GOT3 (cell line): ENCODE results near the gene ARHGAP23.

Experiments
- DNase-seq: peaks from one replicate; lab custom pipeline; 2025; ENCODE audit warnings: mixed read lengths; lab: John Stamatoyannopoulos, UW

Gene ARHGAP23

DNA sequence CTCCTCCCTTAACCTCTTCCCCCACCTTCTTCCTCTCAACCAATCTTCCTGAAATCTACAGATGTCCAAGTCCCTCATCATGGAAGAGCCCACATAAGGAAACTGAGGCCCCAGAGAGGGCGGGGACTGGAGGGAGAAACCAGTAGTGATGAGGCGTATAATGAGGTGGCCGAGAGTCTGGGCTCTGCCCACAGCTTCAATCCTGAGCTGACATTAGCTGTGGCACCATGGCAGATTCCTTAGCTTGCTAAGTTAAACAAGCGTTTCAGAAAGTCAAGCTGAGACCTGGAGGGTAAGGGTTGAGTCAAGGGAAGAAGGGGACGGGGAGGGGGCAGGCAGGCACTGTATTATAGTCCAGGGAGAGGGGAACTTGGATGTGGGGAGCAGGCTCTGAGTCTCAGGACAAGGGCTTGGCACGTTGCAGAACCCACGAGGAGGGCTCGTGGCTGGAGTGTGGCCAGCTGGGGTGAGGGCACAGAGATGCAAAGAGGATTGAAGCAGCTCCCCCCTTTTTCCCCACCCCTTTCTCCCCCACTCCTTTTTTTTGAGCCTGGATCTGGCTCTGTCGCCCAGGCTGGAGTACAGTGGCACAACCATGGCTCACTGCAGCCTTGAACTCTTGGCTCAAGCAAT, 13.3 kb downstream of the ARHGAP23 start:
- no peak for DNase-seq

DNA sequence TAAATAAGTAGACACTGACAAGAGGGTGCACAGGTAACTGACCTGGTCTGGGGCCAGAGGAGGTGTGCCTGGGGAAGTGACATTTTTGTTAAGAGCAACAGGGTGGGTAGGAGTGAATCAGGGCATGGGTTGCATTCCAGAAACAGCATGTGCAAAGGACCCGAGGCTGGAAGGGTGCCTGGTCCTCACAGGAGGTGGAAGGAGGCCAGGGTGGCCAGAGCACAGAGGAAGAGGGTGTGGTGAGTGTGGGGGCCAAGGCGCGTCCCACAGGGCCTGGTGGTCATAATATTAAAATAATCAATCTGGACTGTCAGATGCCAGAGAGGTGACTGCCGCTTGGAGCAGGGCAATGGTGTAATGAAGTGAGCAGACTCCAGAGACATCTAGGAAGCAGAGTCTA, 14.3 kb downstream of the ARHGAP23 start:
- no peak for DNase-seq

DNA sequence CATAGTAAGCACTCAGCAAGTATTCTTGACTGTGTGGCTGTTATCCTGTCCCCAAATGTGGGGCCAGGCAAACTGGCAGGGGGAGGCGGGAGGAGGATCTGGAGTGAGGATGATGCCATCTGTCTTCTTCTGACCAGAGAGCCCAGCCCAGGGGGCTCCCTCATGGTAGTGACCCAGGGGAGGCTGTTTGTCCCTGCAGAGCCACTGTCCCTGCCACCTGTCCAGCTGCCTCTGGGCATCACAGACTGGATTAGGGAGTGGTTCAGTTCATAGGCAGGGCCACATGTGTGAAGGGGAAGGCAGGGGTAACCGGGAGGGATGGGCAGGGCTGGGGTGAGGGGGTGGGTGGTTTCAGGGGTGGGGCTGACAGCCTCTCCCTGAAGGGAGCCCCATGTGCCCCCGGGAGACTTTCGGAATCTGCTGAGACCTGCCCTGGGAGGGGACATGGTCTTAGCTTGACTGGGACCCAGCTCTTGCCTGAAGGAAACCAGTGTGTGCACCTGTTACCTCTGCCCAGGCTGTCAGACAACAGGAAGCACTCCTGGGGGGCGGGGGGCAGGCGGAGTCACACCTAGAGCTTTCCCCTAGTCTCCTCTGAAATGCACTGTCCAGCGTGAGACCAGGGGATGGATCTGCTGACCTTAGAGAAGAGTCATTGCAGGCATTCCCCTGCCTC, 15.2 kb downstream of the ARHGAP23 start:
- no peak for DNase-seq

DNA sequence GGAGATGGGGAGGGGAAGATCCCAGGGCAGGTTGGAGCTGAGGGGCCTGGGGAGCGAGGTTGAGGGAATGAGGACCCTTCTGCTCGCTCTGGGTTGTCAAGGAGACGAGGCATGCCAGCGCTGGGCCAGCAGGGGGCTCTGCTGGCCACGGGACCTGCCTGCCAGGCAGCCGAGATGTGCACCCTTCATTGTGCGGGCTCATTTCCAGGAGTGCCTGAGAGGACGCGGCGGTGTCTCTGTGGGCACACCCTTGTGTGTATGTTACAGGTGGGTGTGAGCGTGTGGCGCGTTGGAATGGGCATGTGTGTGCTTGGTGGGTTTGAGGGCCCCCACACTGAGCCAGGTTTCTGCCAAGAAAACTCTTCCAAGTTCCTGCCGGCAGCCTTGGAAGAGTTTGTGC, 15.9 kb downstream of the ARHGAP23 start:
- DNase-seq = no peak

DNA sequence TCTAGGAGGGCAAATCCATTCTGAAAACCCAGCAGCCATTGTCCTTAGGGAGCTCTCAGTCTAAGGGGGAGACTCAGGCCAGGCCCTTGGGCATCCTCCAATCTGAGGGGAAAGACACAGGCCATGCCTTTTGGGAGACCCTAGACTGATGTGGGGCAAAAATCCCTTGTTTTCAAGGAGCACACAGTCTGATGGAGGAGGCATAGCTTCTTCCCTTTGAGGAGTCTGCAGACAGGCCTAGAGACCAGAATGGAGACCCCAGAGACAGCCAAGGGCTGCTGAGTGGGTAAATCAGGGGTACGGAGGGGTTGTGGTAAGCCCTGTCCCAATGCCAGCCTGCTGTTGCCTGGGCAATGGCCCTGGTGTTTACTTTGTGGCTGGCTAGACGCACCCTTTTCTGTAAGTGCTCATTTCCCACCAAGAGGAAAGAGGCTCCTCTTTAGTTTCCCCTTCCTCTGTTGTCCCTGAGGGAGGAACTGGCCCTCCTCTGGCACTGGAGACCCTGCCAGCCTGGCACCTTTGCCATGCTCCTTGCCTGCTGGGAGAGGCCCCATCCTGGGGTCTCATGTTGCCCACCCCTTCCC, 19.3 kb downstream of the ARHGAP23 start:
- DNase-seq = no peak

DNA sequence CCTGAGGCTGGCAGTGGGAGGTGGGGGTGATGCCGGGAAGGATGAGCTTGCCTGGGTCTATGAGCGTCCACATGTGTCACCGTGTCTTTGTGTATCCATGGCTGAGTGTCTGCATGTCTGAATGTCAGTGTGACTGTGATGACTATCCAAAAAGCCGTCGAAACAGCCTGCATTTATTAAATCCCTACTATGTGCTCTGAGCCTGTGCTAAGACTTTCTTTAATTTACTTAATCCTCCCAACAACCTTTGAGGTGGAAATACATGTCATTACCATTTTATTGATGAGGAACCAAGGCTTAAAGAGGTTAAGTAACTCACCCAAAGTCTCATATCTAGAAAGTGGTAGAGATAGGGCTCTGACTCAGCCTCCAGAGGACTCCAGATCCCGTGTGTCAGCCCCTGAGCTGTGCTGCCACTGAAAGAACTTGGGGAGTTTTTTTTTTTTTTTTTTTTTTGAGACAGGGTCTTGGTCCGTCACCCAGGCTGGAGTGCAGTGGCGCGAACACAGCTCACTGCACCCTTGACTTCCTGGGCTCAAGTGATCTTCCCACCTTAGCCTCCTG, 20.0 kb downstream of the ARHGAP23 start:
- no peak for DNase-seq

DNA sequence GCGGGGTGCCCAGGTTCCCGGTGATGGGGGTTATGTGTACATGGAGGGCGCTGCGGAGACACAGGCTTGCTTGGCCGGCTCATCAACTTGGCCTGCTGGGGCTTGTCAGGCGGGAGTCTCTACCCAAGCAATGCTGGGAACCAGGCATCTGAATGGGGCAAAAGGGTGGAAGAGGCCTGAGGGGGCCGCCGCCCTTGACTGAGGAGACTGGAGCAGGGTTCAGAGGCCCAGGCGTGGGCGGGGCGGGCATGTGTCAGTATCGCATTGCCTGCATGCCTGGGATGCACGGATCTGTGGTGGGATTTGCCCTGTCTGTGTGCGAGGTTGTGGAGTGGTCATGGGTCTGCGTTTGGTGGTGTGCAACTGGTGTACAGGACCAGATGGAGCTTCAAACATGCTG, 21.1 kb downstream of the ARHGAP23 start:
- DNase-seq = no peak

DNA sequence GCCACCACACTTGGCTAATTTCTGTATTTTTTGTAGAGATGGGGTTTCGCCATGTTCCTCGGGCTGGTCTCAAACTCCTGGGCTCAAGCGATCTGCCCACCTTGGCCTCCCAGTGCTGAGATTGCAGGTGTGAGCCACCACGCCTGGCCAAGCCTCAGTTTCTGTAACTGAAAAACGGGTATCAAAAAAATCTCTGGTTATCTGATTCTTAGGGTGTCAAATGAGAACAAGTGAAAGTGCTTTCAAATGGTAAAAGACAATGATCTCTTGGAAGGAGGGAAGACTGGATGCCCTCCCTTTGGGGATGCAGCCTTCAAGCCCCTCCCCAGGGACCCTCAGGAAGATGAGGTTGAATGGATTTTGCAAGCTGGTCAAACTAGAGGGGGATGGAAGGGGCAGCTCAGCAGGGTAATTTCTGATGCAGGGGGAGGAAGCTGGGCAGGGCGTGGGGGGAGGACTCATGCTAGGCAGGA, 22.3 kb downstream of the ARHGAP23 start:
- no peak for DNase-seq

DNA sequence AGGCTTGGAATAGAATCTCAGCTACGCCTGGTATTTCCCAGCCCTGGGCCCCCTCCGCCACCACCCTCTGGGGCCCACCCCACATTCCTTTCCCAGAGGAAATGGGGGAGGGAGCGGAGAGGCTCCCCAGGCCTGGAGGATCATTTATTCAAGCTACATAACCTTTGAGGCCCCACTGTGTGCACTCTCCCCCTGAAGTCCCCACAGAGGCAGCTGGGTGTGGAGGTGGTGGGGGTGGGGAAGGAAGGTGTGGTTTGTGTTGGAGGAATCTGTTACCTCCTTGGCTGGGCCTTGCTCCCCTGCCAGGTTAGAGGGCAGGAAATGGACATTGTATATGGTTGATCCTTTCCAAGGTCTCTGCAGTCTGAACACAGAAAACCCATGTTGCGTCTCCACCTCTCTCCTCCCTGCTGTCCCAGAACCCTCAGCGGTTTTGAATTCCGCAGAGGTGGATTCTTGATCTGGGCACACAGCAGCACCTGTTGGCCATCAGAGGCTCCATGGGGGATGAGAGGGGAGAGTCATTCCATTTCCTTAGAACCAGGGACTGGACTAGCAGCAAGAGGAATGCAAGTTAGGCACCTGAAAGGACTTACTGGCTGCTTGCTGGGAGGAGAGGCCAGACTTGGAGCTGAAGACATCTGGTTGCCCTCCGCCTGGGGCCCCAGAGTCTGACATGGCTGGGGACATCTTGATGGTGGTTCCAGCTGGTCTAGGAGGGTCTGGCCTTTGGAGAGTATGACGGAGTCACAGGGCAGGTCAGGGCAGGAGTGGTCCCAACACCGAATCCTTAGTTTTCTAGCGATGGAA, 23.0 kb downstream of the ARHGAP23 start:
- DNase-seq = no peak

DNA sequence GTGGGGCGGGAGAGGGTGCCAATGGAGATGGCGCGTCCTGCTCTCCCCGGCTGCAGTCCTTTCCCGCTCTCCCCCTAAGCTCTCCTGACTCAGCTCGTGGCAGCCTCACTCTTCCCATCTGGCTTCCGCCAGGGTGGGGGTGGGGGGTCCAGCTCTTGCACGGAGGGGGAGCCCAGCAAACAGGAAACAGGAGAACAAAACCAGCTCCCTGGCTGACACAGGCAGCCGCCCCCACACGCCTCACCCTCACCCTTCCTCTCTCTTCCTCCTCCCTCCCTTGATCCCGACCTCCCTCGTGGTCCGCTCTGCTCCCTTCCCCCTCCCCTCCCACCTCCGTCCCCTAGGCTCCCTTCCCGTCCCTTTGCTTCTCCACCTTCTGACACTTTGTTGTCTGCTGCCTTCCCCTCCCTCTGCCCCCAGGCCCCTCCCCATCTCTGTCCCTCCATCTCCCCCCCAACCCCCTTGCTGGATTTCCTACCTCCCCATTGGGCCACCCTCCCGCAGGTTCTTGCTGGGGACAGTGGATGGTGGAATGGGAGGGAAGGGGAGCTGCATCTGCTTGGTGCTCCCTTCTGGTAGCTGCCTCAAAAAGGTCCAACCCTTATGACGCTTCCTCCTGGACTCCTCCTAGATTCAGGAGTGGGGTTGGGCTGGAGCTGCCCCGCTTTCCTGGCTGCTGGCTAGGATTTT, 23.7 kb downstream of the ARHGAP23 start:
- no peak for DNase-seq

DNA sequence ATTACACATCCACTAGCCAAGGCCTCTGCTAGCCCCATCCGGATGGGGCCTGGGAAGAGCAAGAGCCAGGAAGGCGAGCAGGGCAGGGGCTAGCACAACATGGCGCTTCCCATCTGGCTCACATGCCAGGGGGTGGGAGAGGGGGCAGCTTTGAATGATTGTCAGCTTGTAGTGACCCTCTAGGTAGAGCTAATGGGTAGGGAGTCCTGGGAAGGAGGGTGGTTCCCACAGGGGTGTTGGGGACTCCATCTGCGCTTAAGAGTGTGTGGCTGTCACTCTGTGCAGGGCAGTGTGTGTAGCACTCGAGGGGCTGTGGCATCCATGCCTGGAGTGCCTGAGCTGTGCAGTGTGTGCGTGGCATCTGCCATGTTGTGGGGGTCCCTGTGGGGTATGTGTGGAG, 24.5 kb downstream of the ARHGAP23 start:
- no peak for DNase-seq

DNA sequence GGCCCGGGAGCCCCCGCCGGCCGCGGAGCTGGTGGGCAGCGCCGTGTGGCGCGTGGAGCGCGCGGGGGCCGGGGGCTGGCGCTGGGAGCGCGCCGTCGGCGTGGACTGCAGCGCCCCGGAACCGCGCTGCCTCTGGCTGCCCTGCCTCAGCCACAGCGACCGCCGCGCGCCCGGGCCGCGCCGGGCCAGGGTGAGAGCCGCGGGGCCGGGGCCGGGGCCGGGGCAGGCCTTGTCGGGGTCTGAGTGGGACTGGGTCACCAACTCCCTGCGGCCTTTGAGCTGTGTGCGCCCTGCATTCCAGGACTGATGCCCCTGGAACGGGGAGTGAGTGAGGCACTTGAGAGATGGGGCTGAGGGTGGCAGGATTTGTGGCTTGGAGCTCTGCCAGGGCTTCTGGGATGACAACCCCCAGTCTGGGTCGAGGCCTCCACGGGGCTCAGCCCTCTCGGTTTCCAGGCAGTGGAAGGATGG, 25.7 kb downstream of the ARHGAP23 start:
- no peak for DNase-seq

DNA sequence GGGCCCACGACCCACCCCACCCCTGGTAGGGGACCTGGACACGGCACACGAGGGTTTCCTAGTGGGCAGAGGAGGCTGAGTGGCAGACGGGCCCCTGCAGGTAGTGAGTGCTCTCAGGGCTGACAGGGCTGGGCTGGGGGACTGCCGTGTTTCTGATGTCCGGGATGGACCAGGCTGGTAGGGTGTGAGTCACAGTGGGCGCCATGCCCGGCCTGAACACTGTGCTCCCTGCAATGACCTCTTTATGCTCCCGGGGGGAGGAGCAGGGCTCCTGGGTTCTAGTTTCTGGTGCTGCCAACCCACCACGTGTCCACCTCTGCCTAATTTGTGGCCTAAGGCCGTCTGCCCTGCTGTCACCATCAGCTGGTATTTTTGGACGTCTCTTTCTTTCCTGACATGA, 26.3 kb downstream of the ARHGAP23 start:
- peak; percentile 27 for DNase-seq

DNA sequence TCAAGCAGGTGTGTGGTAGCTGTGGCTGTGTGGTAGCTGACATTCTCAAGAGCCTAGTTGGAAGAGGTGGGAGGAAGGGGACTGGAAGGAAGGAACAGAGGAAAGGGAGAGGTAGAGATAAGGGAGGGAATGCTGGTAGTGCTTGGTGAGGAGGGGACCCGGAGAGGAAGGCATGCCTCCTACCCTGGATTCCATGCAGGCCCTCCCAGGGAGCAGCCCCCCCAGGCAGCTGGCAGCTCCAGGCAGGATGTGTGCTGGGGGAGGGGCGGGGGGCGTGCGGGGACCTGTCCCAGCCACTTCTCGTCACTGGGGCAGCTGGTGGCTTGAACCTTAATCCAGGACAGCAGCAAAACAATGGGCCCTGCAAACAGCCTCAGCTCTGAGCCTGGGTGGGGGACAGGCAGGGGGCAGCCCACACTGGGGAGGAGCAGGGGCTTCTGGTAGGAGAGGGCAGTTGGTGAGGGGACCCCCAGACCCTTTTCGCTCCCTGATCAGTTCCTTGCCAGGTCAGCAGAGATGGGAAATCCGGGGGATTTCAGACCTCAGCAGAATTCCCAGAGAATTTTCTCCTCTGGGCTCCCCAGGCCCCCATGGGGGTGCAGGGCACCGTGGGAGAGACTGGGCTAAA, 27.1 kb downstream of the ARHGAP23 start:
- DNase-seq = no peak

DNA sequence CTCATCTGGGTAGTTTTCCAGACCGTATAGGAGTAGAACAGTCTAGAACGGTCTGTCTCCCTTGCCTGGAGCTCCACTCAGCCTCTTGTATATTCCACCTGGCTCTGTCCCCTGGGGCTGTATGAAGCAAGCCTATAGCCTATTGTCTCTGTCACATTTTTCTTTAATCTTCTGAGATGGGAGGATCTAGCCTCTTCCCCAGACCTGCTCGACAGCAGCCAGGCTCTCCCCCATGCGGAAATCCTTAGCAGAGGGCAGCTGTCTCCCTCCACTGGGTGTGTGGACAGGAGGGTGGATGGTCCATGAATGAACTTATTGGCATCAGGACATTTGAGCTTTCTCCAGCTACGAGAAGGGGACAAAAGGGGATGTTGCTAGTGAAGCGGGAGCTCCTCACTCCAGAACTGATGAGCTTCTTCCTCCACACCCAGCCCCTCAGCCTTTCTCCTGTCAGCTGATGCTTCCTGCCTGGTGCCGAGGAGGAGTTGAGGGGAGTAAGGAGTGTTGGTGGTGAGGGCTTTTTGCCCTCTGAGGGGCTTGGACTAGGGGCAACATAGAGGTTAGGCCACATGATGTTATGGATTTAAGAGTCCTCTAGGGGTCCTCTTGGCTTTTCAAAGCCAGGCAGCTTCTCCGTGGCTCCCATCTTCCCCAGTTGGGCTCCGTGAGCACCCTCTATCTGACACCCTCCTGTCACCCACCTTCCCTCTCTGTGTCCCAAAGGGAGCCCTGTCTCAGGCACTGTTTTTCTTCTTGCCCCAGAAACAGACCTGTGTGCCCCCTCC, 28.0 kb downstream of the ARHGAP23 start:
- DNase-seq = no peak

DNA sequence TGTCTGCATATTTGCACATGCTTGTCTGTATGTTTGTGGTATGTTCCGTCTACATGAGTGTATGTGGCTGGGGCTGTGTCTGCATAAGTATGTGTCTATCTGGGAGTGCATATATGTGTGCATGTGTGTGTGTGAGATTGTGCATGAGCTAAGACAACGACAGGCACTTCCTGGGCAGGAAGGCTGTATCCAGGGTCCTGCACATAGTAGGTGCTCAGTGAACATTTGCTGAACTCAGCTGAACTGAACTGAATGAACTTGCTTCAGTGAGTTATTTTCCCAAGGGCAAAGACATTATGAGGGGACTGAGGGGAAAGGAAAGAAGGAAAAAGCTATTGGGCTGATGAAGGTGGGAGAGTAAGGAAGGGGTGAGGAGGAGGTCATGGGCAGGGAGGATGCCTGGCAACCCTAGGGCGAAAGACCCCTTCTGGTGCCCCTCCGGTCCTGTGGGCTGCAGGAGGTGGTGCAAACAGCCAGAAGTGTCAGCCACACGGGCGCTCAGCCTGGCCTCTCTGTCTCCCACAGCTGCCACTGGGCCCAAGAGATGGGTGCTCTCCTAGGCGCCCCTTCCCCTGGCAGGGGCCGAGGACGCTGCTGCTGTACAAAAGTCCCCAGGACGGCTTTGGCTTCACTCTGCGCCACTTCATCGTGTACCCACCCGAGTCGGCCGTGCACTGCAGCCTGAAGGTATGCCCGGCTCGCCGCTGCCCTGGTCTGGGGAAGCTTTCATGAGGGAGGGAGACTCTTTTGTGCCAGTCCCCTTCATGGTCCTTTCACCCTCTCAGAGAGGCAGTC, 29.5 kb downstream of the ARHGAP23 start:
- DNase-seq = no peak

DNA sequence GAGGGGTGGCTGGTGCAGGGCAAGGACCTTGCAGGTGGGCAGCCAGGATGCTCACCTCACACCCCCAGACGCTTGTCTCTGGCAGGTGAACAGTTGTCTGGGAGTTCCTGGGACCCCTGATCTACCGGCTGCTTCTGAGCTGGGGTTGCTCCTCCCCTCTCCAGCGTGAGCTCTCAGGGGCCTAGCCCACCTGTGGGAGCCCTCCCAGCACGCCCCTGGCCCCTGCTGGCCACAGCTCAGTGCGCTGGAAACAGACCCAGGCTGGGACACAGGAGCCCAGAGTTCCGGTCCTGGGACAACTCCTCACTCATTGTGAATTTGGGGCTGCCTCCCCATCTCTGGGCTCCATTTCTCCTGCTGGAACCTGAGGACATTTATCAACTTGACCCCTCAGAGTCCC, 30.3 kb downstream of the ARHGAP23 start:
- DNase-seq = no peak

DNA sequence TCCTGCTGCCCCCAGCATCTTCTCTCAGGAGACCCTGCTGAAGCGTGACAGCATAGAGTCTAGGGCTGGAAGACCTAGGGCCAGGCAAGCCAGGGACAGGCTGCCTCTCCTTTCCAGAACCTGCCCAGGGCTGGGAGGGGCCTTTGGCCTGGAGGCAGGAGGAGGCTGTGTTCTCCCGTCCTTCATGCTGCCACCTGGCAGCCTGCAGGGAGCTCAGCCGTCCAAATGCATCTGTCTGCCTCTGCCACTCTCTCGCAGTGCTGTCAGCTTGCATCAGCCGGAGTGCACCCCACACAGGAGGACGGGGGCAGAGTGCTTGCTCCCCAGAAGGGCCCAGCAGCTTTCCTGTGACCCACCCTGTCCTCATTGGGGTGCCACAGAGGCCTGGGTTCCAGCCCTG, 31.3 kb downstream of the ARHGAP23 start:
- no peak for DNase-seq

DNA sequence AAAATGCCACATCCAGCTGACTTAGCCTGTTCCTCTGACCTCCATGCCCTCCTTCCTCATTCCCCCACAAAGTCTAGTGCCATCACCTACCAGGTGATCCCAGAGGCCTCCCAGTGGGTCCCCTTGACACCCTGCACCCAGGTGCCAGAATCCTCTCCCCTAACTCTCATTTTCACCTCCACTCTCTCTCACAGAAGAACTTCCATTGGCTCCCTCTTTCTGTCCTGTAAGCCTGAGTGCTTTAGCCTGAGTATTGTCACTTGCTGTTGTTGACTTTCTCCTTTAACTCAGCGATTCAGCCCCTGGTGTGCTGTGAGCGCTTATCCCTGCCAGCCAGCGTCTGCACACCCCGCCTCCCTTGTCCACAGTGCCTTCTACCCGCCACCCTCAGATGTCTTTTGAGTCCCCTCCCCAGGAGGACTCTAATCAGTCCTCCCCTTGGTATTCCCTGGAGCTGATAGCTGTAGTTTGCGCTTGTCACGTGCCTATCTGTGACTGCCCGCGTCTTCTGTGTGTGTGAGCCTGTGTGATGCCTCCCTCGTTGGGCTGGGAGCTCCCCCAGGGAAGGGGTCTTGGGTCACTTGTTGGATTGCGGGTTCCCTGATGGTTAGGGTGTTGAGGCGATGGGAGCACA, 31.9 kb downstream of the ARHGAP23 start:
- DNase-seq = no peak
